NCI-H1092 (cell line): ENCODE data around the gene MTMR8.
A peak's percentile ranks its signal among the peaks of the same experiment; 100 is the strongest.
"Not testable (repeated sequence)": the region's sequence is repeated elsewhere in the genome, so short reads cannot be mapped to it uniquely, and the experiment has no call there.

Source experiments
- DNase-seq: peaks from one replicate; lab custom pipeline; 2025; lab: John Stamatoyannopoulos, UW

Gene MTMR8

GRCh38 chrX:64394874-64395567 is at the start of gene MTMR8:
Gene MTMR8, minus strand, starts transcription at chrX:64395452. Its CDS starts 89 bp downstream, at chrX:64395363.
- DNase-seq: peak; percentile 43

- no peak for DNase-seq
These were observed 44.3 kb upstream of the MTMR8 start for GRCh38 chrX:64439551-64439950.

GRCh38 chrX:64437665-64438064 is 42.4 kb upstream of the MTMR8 start:
- DNase-seq: no peak

- no peak for DNase-seq
These were observed 42.0 kb upstream of the MTMR8 start for GRCh38 chrX:64437218-64437617.

- DNase-seq: no peak
These were observed 33.1 kb upstream of the MTMR8 start for GRCh38 chrX:64428371-64428770.

GRCh38 chrX:64427787-64428186 is 32.5 kb upstream of the MTMR8 start:
- no peak for DNase-seq

- no peak for DNase-seq
These were observed 32.0 kb upstream of the MTMR8 start for GRCh38 chrX:64427281-64427680.

- DNase-seq: not testable (repeated sequence)
These were observed 14.5 kb upstream of the MTMR8 start for GRCh38 chrX:64409730-64410129.

- DNase-seq: no peak
These were observed 2.8 kb upstream of the MTMR8 start for GRCh38 chrX:64398088-64398487.

GRCh38 chrX:64395568-64395929 is 297 bp upstream of the MTMR8 start:
- no peak for DNase-seq

- no peak for DNase-seq
These were observed 986 bp downstream of the MTMR8 start for GRCh38 chrX:64394059-64394873.

- DNase-seq: no peak
These were observed 5.8 kb downstream of the MTMR8 start for GRCh38 chrX:64389489-64389888.

GRCh38 chrX:64380789-64381188 is 14.5 kb downstream of the MTMR8 start:
- DNase-seq: not testable (repeated sequence)

- DNase-seq: no peak
These were observed 15.3 kb downstream of the MTMR8 start for GRCh38 chrX:64379924-64380323.

GRCh38 chrX:64377753-64378152 is 17.5 kb downstream of the MTMR8 start:
- no peak for DNase-seq

- DNase-seq: no peak
These were observed 43.2 kb downstream of the MTMR8 start for GRCh38 chrX:64352081-64352480.

- DNase-seq: no peak
These were observed 44.7 kb downstream of the MTMR8 start for GRCh38 chrX:64350521-64350920.

- DNase-seq: no peak
These were observed 45.2 kb downstream of the MTMR8 start for GRCh38 chrX:64350047-64350446.

GRCh38 chrX:64342811-64343210 is 52.4 kb downstream of the MTMR8 start:
- no peak for DNase-seq

GRCh38 chrX:64338296-64338695 is 57.0 kb downstream of the MTMR8 start:
- no peak for DNase-seq

GRCh38 chrX:64334467-64334866 is 60.8 kb downstream of the MTMR8 start:
- DNase-seq: no peak

GRCh38 chrX:64330284-64330683 is 65.0 kb downstream of the MTMR8 start:
- DNase-seq: no peak

GRCh38 chrX:64321507-64321906 is 73.7 kb downstream of the MTMR8 start:
- DNase-seq: no peak

- no peak for DNase-seq
These were observed 81.6 kb downstream of the MTMR8 start for GRCh38 chrX:64313624-64314023.
